GM23338 (cell line): ENCODE data around the gene INPP4A. TPM values are rescaled to one million over a fixed set of nuclear protein-coding genes. Genes with fewer than 3 reads are reported as not detected.

Source experiments
- ATAC-seq: fragments of 200-7000 bp; cut with Tn5 transposase; 3 replicates; pipeline ENCODE4 v1.9.1; 2020
- DNase-seq: peaks from one replicate; pipeline ENCODE4 v3.0.0-alpha.2; 2015; ENCODE audit warnings: low spot score
- H2AFZ ChIP-seq: fragments of 200-600 bp; sonication (generic); 2 replicates; pipeline ENCODE4 v1.8.0; 2016; ENCODE audit warnings: antibody characterized with exemption, mild to moderate bottlenecking, moderate library complexity
- H3F3A ChIP-seq: fragments of 200-600 bp; sonication (generic); replicated peaks from 2 replicates; pipeline ENCODE4 v1.8.0; 2017; ENCODE audit warnings: antibody characterized with exemption, mixed run types, low read depth
- H3K27ac ChIP-seq: fragments of 200-600 bp; sonication (generic); 2 replicates; pipeline ENCODE4 v1.6.1; 2016; ENCODE audit warnings: low read depth
- H3K27me3 ChIP-seq: fragments of 200-600 bp; sonication (generic); 2 replicates; pipeline ENCODE4 v1.8.0; 2016; ENCODE audit warnings: mild to moderate bottlenecking, mixed run types, moderate library complexity; ENCODE audit not compliant: insufficient read depth
- H3K36me3 ChIP-seq: fragments of 200-600 bp; sonication (generic); 2 replicates; pipeline ENCODE4 v1.8.0; 2016; ENCODE audit warnings: mild to moderate bottlenecking; ENCODE audit not compliant: insufficient read depth
- H3K4me1 ChIP-seq: fragments of 200-600 bp; sonication (generic); 2 replicates; pipeline ENCODE4 v1.8.0; 2016; ENCODE audit warnings: mild to moderate bottlenecking, moderate library complexity; ENCODE audit not compliant: insufficient read depth
- H3K4me2 ChIP-seq: fragments of 200-600 bp; sonication (generic); 2 replicates; pipeline ENCODE4 v1.7.1; 2017; ENCODE audit warnings: mixed run types
- H3K4me3 ChIP-seq: fragments of 200-600 bp; sonication (generic); 2 replicates; pipeline ENCODE4 v1.6.1; 2016; ENCODE audit warnings: mixed run types
- H3K79me2 ChIP-seq: fragments of 200-600 bp; sonication (generic); replicated peaks from 2 replicates; pipeline ENCODE4 v1.8.0; 2017; ENCODE audit warnings: mild to moderate bottlenecking; ENCODE audit not compliant: insufficient read depth
- H3K9me2 ChIP-seq: fragments of 200-600 bp; sonication (generic); 2 replicates; pipeline ENCODE4 v1.8.0; 2017; ENCODE audit not compliant: insufficient read depth
- H4K20me1 ChIP-seq: fragments of 200-600 bp; sonication (generic); replicated peaks from 2 replicates; pipeline ENCODE4 v1.8.0; 2017; ENCODE audit warnings: mild to moderate bottlenecking; ENCODE audit not compliant: insufficient read depth
- H3K27ac Mint-ChIP-seq: 2 replicates; pipeline ENCODE4 v1.8.0; 2020; ENCODE audit warnings: inconsistent platforms, mild to moderate bottlenecking, moderate library complexity, mixed read lengths
- H3K27me3 Mint-ChIP-seq: 3 replicates; pipeline ENCODE4 v1.8.0; 2022; ENCODE audit warnings: low read depth, mild to moderate bottlenecking, moderate library complexity, mixed read lengths, inconsistent platforms; ENCODE audit not compliant: insufficient read depth, poor library complexity
- H3K36me3 Mint-ChIP-seq: 3 replicates; pipeline ENCODE4 v1.8.0; 2021; ENCODE audit warnings: low read depth, mild to moderate bottlenecking, inconsistent platforms, moderate library complexity, mixed read lengths
- H3K4me1 Mint-ChIP-seq: 3 replicates; pipeline ENCODE4 v1.8.0; 2020; ENCODE audit warnings: mild to moderate bottlenecking, inconsistent platforms, mixed read lengths
- H3K4me3 Mint-ChIP-seq: 3 replicates; pipeline ENCODE4 v1.8.0; 2021; ENCODE audit warnings: moderate library complexity, mild to moderate bottlenecking, inconsistent platforms, mixed read lengths
- H3K9me3 Mint-ChIP-seq: 3 replicates; pipeline ENCODE4 v1.8.0; 2020; ENCODE audit warnings: moderate library complexity, mild to moderate bottlenecking, inconsistent platforms, mixed read lengths
- CREB1 ChIP-seq: fragments of 250-450 bp; sonication (Bioruptor Pico); IDR thresholded peaks from 2 replicates; pipeline ENCODE4 v1.5.0; 2020; ENCODE audit warnings: low read depth, mild to moderate bottlenecking, moderate library complexity
- ETS1 ChIP-seq: IDR thresholded peaks from 2 replicates; pipeline ENCODE4 v1.6.1; 2016; ENCODE audit warnings: antibody characterized with exemption
- EZH2 ChIP-seq: fragments of 200-600 bp; sonication (generic); IDR thresholded peaks from one replicate; pipeline ENCODE4 v1.8.0; 2017; ENCODE audit warnings: antibody characterized with exemption, mild to moderate bottlenecking, low read depth; ENCODE audit not compliant: unreplicated experiment
- EZH2phosphoT487 ChIP-seq: fragments of 200-600 bp; sonication (generic); IDR thresholded peaks from one replicate; pipeline ENCODE4 v1.8.1; 2018; ENCODE audit warnings: antibody characterized with exemption; ENCODE audit not compliant: unreplicated experiment
- NANOG ChIP-seq: IDR thresholded peaks from 2 replicates; pipeline ENCODE4 v1.6.1; 2016; ENCODE audit warnings: antibody characterized with exemption, borderline replicate concordance
- POLR2AphosphoS5 ChIP-seq: IDR thresholded peaks from 2 replicates; pipeline ENCODE4 v1.6.1; 2016; ENCODE audit warnings: antibody characterized with exemption, low read depth
- STAT1 ChIP-seq: IDR thresholded peaks from one replicate; pipeline ENCODE4 v1.6.1; 2016; ENCODE audit warnings: antibody characterized with exemption; ENCODE audit not compliant: unreplicated experiment
- ZNF114 ChIP-seq: fragments of 250-450 bp; sonication (Bioruptor Pico); IDR thresholded peaks from 2 replicates; pipeline ENCODE4 v1.5.0; 2020; ENCODE audit warnings: mild to moderate bottlenecking, moderate library complexity
- ZNF331 ChIP-seq: fragments of 250-450 bp; sonication (Bioruptor Pico); IDR thresholded peaks from 2 replicates; pipeline ENCODE4 v1.5.0; 2020; ENCODE audit warnings: low read depth, mild to moderate bottlenecking, moderate library complexity
- ZNF462 ChIP-seq: fragments of 250-450 bp; sonication (Bioruptor Pico); IDR thresholded peaks from 2 replicates; pipeline ENCODE4 v1.5.0; 2020; ENCODE audit warnings: mild to moderate bottlenecking, moderate library complexity
- polyA plus RNA-seq: library from polyadenylated mRNA; unstranded; fragments of >200 nt; fragmentation: Nextera tagmentation; extraction: Ambion mirVana; gene quantifications from 2 replicates; pipeline ENCODE4 v1.2.1, GENCODE V29; 2016
- total RNA-seq: library from RNA; depleted of rRNA; stranded (reverse); fragments of >200 nt; shearing (Covaris generic); gene quantifications from 2 replicates; pipeline ENCODE4 v1.2.3, GENCODE V29; 2014

Gene INPP4A
- total and polyA plus RNA-seq, 2 experiments from 2014 or later, result 8.5 to 36.9 TPM

- H3K4me3 ChIP-seq, result no peak overlapping the region
- no peak overlapping the region for H2AFZ ChIP-seq
- Mint-ChIP-seq H3K9me3 (no peaks in the 10 kb centered on the region), H3K36me3 (peaks cover 10% of the 10 kb centered on the region), H3K27ac (no peak overlapping the region), H3K4me3 (no peak overlapping the region), H3K27me3 (peaks cover 4% of the 10 kb centered on the region), H3K4me1 (peaks cover 28% of the 10 kb centered on the region)
- no peaks in the 10 kb centered on the region; the same call in 1 of the 2 replicates for H4K20me1 ChIP-seq
- no peaks in the 10 kb centered on the region for H3K4me1 ChIP-seq
- no peaks in the 10 kb centered on the region for H3K27me3 ChIP-seq
- H3K36me3 ChIP-seq, result no peaks in the 10 kb centered on the region
- no peak for TF ChIP-seq EZH2
- no peak for TF ChIP-seq ZNF114 (CRISPR knock-in tag)
- no peak for TF ChIP-seq POLR2AphosphoS5
- peaks cover 43% of the 10 kb centered on the region for H3K79me2 ChIP-seq
- no peak overlapping the region for H3K27ac ChIP-seq
- 0 out of 2 replicates have a peak, but pooled peaks cover 9% of the 10 kb centered on the region for H3K9me2 ChIP-seq
- no peak for DNase-seq
- ATAC-seq, result no peak
- H3F3A ChIP-seq, result no peaks in the 10 kb centered on the region
- H3K4me2 ChIP-seq, result no peak overlapping the region
Measured at GRCh38 chr2:98503481-98504105, 58.9 kb downstream of the INPP4A start.

DNA sequence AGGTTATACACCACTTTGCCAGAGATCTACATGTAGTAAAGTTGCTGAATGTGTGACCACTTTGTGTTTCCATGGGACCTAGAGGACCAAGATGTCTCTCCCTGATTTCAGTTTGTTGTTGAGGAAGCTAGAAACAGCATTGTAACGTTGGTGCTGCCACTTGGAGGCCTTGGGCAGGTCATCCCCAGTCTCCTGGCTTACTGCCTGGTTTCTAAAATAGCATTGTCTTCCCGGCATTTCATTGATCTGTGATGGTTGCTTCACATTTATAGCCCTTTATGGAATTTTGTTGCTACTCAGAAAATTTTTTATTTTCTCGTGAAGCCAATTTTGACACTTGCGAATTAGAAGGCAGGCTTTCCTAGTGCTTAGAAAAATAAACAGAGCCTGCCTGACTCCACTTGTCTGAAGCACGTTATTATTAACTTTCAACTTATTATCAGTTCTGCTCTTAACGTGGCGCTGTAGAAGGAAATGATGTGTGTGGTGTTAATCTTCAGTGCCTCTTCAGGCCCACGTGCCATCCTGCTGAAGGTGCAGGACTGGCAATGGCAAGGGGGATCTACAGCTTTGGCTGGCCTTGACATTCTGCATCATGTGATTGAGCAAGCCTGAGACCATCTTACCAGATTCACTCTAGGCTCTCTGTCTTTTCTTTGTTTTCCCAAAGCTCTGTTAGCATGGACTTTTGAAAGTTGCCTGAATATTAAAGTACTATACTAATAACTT, 59.9 kb downstream of the INPP4A start:
- Histone ChIP-seq H3F3A (no peaks in the 10 kb centered on the region), H4K20me1 (no peaks in the 10 kb centered on the region; the same call in 1 of the 2 replicates), H3K27me3 (no peaks in the 10 kb centered on the region), H3K79me2 (peaks cover 43% of the 10 kb centered on the region), H3K4me1 (no peaks in the 10 kb centered on the region), H3K27ac (no peak overlapping the region), H3K4me3 (no peak overlapping the region), H3K36me3 (no peaks in the 10 kb centered on the region), H2AFZ (no peak overlapping the region), H3K4me2 (no peak overlapping the region), H3K9me2 (0 out of 2 replicates have a peak, but pooled peaks cover 9% of the 10 kb centered on the region)
- Mint-ChIP-seq H3K36me3 (peaks cover 5% of the 10 kb centered on the region), H3K4me3 (no peak overlapping the region), H3K27ac (no peak overlapping the region), H3K27me3 (peaks cover 4% of the 10 kb centered on the region), H3K9me3 (no peaks in the 10 kb centered on the region), H3K4me1 (peaks cover 29% of the 10 kb centered on the region)
- ATAC-seq (no peak), DNase-seq (no peak)
- TF ChIP-seq EZH2, result no peak
- no peak for TF ChIP-seq POLR2AphosphoS5
- no peak for TF ChIP-seq ETS1
- no peak for TF ChIP-seq NANOG
- no peak for TF ChIP-seq ZNF331 (CRISPR knock-in tag)
- TF ChIP-seq EZH2phosphoT487, result no peak
- TF ChIP-seq ZNF462, result no peak
- no peak for TF ChIP-seq CREB1 (CRISPR knock-in tag)
- no peak for TF ChIP-seq STAT1
- no peak for TF ChIP-seq ZNF114 (CRISPR knock-in tag)
